A673 (cell line): Measurements from ENCODE around the gene OR2T1. TPM values are rescaled to one million over a fixed set of nuclear protein-coding genes. Genes with fewer than 3 reads are reported as not detected.

ENCODE experiments used
- BruUV-seq: library from RNA; stranded (reverse); fragments of 400-500 nt; replicated peaks from 2 replicates; lab custom pipeline; 2021; lab: Mats Ljungman, UMichigan
- CTCF ChIA-PET: fragments of 300-600 bp; sonication (Branson Sonifier 250); formaldehyde crosslinking; loops from one replicate; lab custom pipeline; 2022; ENCODE audit warnings: antibody characterized with exemption; lab: Charles Lee
- POLR2A ChIA-PET: fragments of 300-600 bp; sonication (Branson Sonifier 250); formaldehyde crosslinking; loops from one replicate; lab custom pipeline; 2022; ENCODE audit warnings: antibody characterized with exemption; ENCODE audit not compliant: low non-redundant PET; lab: Charles Lee
- DNase-seq: peaks from one replicate; pipeline ENCODE4 v3.0.0-alpha.2; 2015; ENCODE audit warnings: low spot score
- H3K27ac ChIP-seq: fragments of 200-600 bp; sonication (generic); 2 replicates; pipeline ENCODE4 v1.5.1; 2016; ENCODE audit warnings: mixed run types, low read depth, mild to moderate bottlenecking, mixed read lengths, antibody characterized with exemption, low read length; ENCODE audit not compliant: poor library complexity, severe bottlenecking
- H3K27me3 ChIP-seq: fragments of 200-600 bp; sonication (generic); replicated peaks from 2 replicates; pipeline ENCODE4 v1.6.1; 2017; ENCODE audit warnings: mixed run types, low read depth, mild to moderate bottlenecking, mixed read lengths, antibody characterized with exemption, low read length; ENCODE audit not compliant: insufficient read depth, poor library complexity
- H3K36me3 ChIP-seq: fragments of 200-600 bp; sonication (generic); 2 replicates; pipeline ENCODE4 v1.6.1; 2016; ENCODE audit warnings: mixed run types, mild to moderate bottlenecking, mixed read lengths, antibody characterized with exemption, low read length; ENCODE audit not compliant: insufficient read depth, poor library complexity, severe bottlenecking
- H3K4me1 ChIP-seq: fragments of 200-600 bp; sonication (generic); 2 replicates; pipeline ENCODE4 v1.6.1; 2017; ENCODE audit warnings: mixed run types, mild to moderate bottlenecking, mixed read lengths, antibody characterized with exemption, low read length; ENCODE audit not compliant: insufficient read depth, poor library complexity, severe bottlenecking
- H3K4me3 ChIP-seq: fragments of 200-600 bp; sonication (generic); 2 replicates; pipeline ENCODE4 v1.5.1; 2016; ENCODE audit warnings: low read depth, mixed run types, mild to moderate bottlenecking, mixed read lengths, low read length; ENCODE audit not compliant: poor library complexity, severe bottlenecking
- H3K9me3 ChIP-seq: fragments of 200-600 bp; sonication (generic); 2 replicates; pipeline ENCODE4 v1.6.1; 2016; ENCODE audit warnings: mixed run types, low read depth, mild to moderate bottlenecking, mixed read lengths, antibody characterized with exemption, low read length; ENCODE audit not compliant: poor library complexity, severe bottlenecking
- CTCF ChIP-seq: fragments of 300-800, 200-600 bp; sonication (generic); conservative IDR thresholded peaks from 2 replicates; pipeline ENCODE4 v1.5.1; 2017; ENCODE audit warnings: low read depth, mild to moderate bottlenecking, antibody characterized with exemption, low read length, moderate library complexity, mixed read lengths
- EZH2 ChIP-seq: fragments of 200-600 bp; sonication (generic); IDR thresholded peaks from 2 replicates; pipeline ENCODE4 v1.6.1; 2017; ENCODE audit warnings: borderline replicate concordance, low read depth, mild to moderate bottlenecking, mixed read lengths, antibody characterized with exemption, low read length; ENCODE audit not compliant: poor library complexity, severe bottlenecking
- intact Hi-C: fragments of 100-400 bp; cut with micrococcal nuclease; formaldehyde crosslinking; loops from one replicate; pipeline ENCODE4 v1.10.0; 2022; ENCODE audit not compliant: unreplicated experiment
- total RNA-seq: library from RNA; stranded (reverse); gene quantifications from 2 replicates; pipeline ENCODE4 v1.2.3, GENCODE V29; 2021

The OR2T1 gene
- total RNA-seq, 1 experiment from 2014 or later = not detected

DNA sequence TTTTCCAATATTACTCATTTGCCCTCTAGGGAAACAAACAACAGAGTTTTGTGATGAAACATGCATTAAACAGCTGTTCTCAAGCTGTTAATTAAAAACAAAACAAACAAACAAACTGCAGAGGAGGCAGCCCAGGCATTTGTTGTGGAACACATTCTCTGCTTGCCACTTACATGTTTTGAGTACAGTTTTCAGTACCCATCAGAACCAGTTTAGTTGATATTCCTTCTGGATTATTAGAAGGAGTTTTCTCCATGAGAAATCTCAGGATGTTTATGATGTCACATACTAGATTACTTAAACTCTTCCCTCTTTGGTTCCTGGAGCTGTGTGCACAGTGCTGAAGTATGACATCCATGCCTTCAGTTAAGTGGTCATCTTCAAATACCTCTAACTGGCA is 27.4 kb upstream of the OR2T1 start, which contains the start of gene OR2T6:
TSS of gene OR2T6 (plus strand) at position 301 of the 400 bp plus-strand sequence. CDS start 11,863 bp downstream, outside the sequence.
- Histone ChIP-seq H3K36me3 (no peaks in the 10 kb centered on the region), H3K4me3 (no peak within 1 kb of the TSS), H3K9me3 (no peaks in the 10 kb centered on the region), H3K27me3 (no peaks in the 10 kb centered on the region), H3K4me1 (no peaks in the 10 kb centered on the region), H3K27ac (no peak within 1 kb of the TSS)
- TF ChIP-seq EZH2 (no peak), CTCF (no peak)
- no TSS peak for BruUV-seq
- DNase-seq = no peak
- ChIA-PET POLR2A (no interaction called here), CTCF (no interaction called here)
- intact Hi-C loops = no loop called here

GRCh38 chr1:248376916-248377315 is 25.9 kb upstream of the OR2T1 start:
- TF ChIP-seq CTCF (no peak), EZH2 (no peak)
- H3K4me1 ChIP-seq = no peaks in the 10 kb centered on the region
- DNase-seq = no peak
- CTCF ChIA-PET = no interaction called here
- H3K4me3 ChIP-seq = no peak overlapping the region
- H3K27me3 ChIP-seq = no peaks in the 10 kb centered on the region
- no peak overlapping the region for H3K27ac ChIP-seq
- no peaks in the 10 kb centered on the region for H3K9me3 ChIP-seq
- POLR2A ChIA-PET = no interaction called here
- no peaks in the 10 kb centered on the region for H3K36me3 ChIP-seq
- BruUV-seq = no TSS peak
- intact Hi-C loops = no loop called here

- POLR2A ChIA-PET = no interaction called here
- Histone ChIP-seq H3K27ac (no peak overlapping the region), H3K9me3 (no peaks in the 10 kb centered on the region), H3K27me3 (no peaks in the 10 kb centered on the region), H3K4me3 (no peak overlapping the region), H3K4me1 (no peaks in the 10 kb centered on the region), H3K36me3 (no peaks in the 10 kb centered on the region)
- DNase-seq = no peak
- BruUV-seq = no TSS peak
- intact Hi-C loops = no loop called here
- CTCF ChIA-PET = no interaction called here
- TF ChIP-seq EZH2 (no peak), CTCF (no peak)
Measured at GRCh38 chr1:248380854-248381253, 22.0 kb upstream of the OR2T1 start.
